Gastrocnemius medialis (tissue), 4 donors: ENCODE results near the gene VAX1. TPM values are rescaled to one million over a fixed set of nuclear protein-coding genes. Genes with fewer than 3 reads are reported as not detected.

Experiments used
- ATAC-seq, 2 donors: fragments of 150-250 bp; one replicate each; pipeline ENCODE4 v1.9.1; 2016
- DNase-seq, 2 donors: peaks; one replicate each; pipeline ENCODE4 v3.0.0-alpha.2; 2019
- H3K27ac ChIP-seq, 4 donors: fragments of 200-600 bp; sonication (generic); 1 replicate in 1 of 4; 2 replicates in 3 of 4; pipeline ENCODE4 v1.5.1; 2016 to 2018; ENCODE audit warnings: mild to moderate bottlenecking in 2 of 4, moderate library complexity in 1 of 4
- H3K27me3 ChIP-seq, 3 donors: fragments of 200-600 bp; sonication (generic) in 2 of 3; 1 replicate in 1 of 3; 2 replicates in 2 of 3; pipeline versions ENCODE4 v1.5.1 to v1.6.0; 2016 to 2019; ENCODE audit warnings: mild to moderate bottlenecking in 1 of 3, moderate library complexity in 1 of 3
- H3K36me3 ChIP-seq, 2 donors: fragments of 200-600 bp; sonication (generic) in 1 of 2; one replicate each; pipeline ENCODE4 v1.5.1; 2017 to 2018
- H3K4me1 ChIP-seq, 2 donors: fragments of 200-600 bp; sonication (generic) in 1 of 2; one replicate each; pipeline ENCODE4 v1.5.1; 2016 to 2017; ENCODE audit warnings: mild to moderate bottlenecking in 2 of 2
- H3K4me3 ChIP-seq, 4 donors: fragments of 200-600 bp; sonication (generic) in 3 of 4; 1 replicate in 1 of 4; 2 replicates in 3 of 4; pipeline ENCODE4 v1.5.1; 2016 to 2019; ENCODE audit warnings: mild to moderate bottlenecking in 2 of 4
- H3K9me3 ChIP-seq, 3 donors: fragments of 200-600 bp; sonication (generic) in 2 of 3; 1 replicate in 1 of 3; 2 replicates in 2 of 3; pipeline ENCODE4 v1.5.1; 2016 to 2019
- POLR2A ChIP-seq, 2 donors: fragments of 450-650 bp; IDR thresholded peaks; one replicate each; pipeline ENCODE4 v1.6.1; 2017; ENCODE audit warnings: antibody characterized with exemption in 2 of 2, mild to moderate bottlenecking in 2 of 2, moderate library complexity in 2 of 2
- in situ Hi-C, 4 donors: fragments of 200-750 bp; cut with MboI; loops; one replicate each; pipeline versions ENCODE4 v1.15.0 to v1.8.0; 2017; ENCODE audit warnings: low sequenced_read_pairs in 4 of 4
- intact Hi-C: fragments of 100-400 bp; cut with DNase I; formaldehyde crosslinking; loops from one replicate; pipeline ENCODE4 v1.15.1; 2023; ENCODE audit warnings: low total_unique reads
- total RNA-seq, 4 donors: library from RNA; depleted of rRNA; stranded (reverse); fragments of >200 nt; gene quantifications; one replicate each; pipeline versions ENCODE4 v1.1.0 to v1.2.3, GENCODE V29; 2016
- TF ChIP-seq, protein P1 (sequence below), 5 experiments: fragments of 450-650 bp in 3 of 5; fragments of 200-600 bp in 2 of 5; sonication (generic) in 2 of 5; IDR thresholded peaks in 4 of 5; conservative IDR thresholded peaks in 1 of 5; 1 replicate in 4 of 5; 2 replicates in 1 of 5; pipeline ENCODE4 v1.5.1; 2016 to 2019; ENCODE audit warnings: antibody characterized with exemption in 5 of 5, mild to moderate bottlenecking in 3 of 5, moderate library complexity in 3 of 5

VAX1 gene
- total RNA-seq, 4 donors from 2014 or later, result not detected

DNA sequence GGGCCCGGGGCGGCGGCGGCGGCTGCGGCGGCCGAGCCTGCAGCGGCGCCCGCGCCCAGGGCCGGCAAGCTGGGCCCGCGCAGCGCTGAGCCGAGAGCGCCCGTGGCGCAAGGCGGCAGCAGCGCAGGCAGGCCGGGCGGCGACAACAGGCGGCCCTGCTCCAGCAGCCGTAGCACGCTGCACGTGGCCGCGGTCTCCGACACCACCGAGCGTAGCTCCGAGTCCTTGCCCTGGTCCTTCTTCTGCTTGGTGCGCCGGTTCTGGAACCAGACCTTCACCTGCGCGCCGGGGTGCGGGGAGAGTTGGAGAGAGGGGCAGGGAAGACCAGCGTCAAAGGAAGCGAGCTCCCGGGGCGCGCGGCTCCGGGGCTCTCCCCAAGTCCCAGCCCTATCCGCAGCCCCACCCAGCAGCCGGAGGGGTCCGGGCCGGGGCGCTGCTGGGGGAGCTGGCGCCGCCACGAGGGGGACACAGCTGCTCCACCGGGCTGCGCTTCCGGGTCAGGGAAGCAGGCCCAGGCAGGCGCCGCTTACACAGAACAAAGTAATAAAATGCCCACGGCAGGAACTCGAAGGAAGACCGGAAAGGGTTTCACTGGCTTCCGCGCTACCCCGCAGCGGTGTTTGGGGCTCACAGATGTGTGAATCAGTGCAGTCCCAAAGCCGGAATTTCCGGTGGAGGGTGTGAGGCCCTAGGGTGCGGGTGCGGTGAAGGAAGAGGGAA, 3.6 kb downstream of the VAX1 start:
- ATAC-seq, result no peak
- Histone ChIP-seq H3K27me3 (peaks cover 79 to 95% (median 80%) of the 10 kb centered on the region in 3 donors), H3K27ac (no peak overlapping the region), H3K36me3 (no peaks in the 10 kb centered on the region), H3K4me1 (peaks cover 0 to 7% of the 10 kb centered on the region in 2 donors), H3K4me3 (no peak overlapping the region), H3K9me3 (no peaks in the 10 kb centered on the region)
- no peak for DNase-seq
- intact Hi-C loops, result no loop called here
- TF ChIP-seq POLR2A (IDR thresholded peaks at IDR 0.05), result no peak
- TF ChIP-seq, protein P1, sequence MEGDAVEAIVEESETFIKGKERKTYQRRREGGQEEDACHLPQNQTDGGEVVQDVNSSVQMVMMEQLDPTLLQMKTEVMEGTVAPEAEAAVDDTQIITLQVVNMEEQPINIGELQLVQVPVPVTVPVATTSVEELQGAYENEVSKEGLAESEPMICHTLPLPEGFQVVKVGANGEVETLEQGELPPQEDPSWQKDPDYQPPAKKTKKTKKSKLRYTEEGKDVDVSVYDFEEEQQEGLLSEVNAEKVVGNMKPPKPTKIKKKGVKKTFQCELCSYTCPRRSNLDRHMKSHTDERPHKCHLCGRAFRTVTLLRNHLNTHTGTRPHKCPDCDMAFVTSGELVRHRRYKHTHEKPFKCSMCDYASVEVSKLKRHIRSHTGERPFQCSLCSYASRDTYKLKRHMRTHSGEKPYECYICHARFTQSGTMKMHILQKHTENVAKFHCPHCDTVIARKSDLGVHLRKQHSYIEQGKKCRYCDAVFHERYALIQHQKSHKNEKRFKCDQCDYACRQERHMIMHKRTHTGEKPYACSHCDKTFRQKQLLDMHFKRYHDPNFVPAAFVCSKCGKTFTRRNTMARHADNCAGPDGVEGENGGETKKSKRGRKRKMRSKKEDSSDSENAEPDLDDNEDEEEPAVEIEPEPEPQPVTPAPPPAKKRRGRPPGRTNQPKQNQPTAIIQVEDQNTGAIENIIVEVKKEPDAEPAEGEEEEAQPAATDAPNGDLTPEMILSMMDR (IDR thresholded peaks at IDR 0.05 in 4 of 5, conservative IDR thresholded peaks at IDR 0.05 in 1 of 5), result no peak
- in situ Hi-C loops, result no loop called here

DNA sequence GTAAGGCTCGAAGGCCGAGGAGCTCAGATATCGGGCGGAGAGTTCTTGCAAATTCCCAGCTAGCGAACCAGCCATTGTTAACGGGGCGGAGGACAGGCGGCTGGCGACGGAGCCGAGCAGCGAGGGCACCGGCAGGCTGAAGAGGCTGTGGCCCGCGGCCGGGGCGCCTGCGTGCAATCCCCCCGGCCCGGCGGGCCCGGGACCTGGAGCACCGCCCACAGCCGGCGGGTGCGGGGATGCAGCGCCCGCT, 4.1 kb downstream of the VAX1 start:
- TF ChIP-seq, protein P1 (IDR thresholded peaks at IDR 0.05 in 4 of 5, conservative IDR thresholded peaks at IDR 0.05 in 1 of 5), result no peak
- TF ChIP-seq POLR2A (IDR thresholded peaks at IDR 0.05), result no peak
- DNase-seq (no peak), ATAC-seq (no peak)
- in situ Hi-C loops, result no loop called here
- Histone ChIP-seq H3K27ac (no peak overlapping the region), H3K9me3 (no peaks in the 10 kb centered on the region), H3K36me3 (no peaks in the 10 kb centered on the region), H3K4me3 (no peak overlapping the region), H3K4me1 (peaks cover 0 to 7% of the 10 kb centered on the region in 2 donors), H3K27me3 (peaks cover 75 to 91% (median 79%) of the 10 kb centered on the region in 3 donors)
- intact Hi-C loops, result no loop called here

DNA sequence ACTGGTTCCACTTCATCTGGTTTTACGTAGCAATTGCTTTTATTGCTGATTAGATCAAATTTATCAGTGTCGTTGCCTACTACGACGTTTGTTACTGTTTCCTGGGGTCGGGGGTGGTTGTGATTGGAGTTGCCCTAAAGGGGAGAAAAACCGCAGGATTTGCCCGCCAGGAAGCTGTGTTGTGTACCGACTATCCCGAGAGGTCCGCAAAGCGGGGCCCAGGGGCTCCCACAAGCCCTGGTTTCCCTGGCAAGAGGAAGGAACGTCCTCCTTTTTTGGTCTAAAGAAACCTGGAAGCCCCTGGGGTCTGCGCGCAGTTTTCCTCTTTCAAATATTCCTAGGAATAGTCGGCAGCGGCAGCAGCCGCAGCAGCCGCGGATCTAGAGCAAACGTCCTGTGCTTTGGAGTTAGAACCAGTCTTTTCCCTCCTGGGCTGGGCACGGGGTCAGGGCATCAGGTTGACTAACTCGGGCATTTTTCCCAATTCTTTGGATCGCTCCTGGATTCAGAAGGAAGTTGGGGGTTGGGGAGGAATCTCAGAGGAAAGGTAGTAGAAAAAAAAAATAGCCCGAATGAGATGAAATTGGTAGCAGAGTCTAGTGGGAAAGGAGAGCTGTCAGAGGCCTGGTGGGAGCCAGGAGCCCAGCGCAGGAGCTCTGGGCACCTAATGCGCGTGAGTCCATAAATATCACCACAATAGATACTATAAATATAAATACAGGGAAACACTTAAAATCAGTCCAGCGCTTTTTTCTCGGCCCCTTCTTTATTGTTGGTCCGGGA, 4.6 kb downstream of the VAX1 start:
- in situ Hi-C loops (no loop called here), intact Hi-C loops (no loop called here)
- Histone ChIP-seq H3K9me3 (no peaks in the 10 kb centered on the region), H3K36me3 (no peaks in the 10 kb centered on the region), H3K27ac (no peak overlapping the region), H3K4me3 (no peak overlapping the region), H3K4me1 (peaks cover 0 to 7% of the 10 kb centered on the region in 2 donors), H3K27me3 (peaks cover 76 to 85% (median 79%) of the 10 kb centered on the region in 3 donors)
- ATAC-seq (no peak), DNase-seq (no peak)
- TF ChIP-seq, protein P1 (IDR thresholded peaks at IDR 0.05 in 4 of 5, conservative IDR thresholded peaks at IDR 0.05 in 1 of 5), result no peak
- no peak for TF ChIP-seq POLR2A (IDR thresholded peaks at IDR 0.05)

DNA sequence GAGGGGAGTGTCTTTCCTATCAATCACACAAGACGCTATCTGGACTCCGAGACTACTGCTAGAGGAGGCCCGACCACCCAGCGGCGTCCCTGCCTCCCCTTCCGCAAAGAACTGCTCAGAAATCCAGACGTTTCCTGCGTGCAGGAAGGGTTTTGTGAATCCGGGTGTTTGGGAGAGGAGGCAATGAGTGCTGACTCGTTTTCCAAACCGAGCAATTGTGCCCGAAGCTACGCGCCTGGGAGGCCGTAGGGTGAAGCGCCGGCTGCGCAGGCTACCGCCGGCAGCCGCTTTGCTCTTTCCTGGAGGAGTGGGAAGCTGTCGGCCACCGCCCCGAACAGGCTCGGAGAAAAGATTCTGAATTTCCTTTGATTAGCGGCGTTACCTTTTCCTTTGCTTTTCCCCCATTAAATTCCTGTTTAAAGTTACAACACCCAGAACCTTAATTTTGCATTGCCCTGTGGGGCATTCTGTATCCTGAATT, 5.3 kb downstream of the VAX1 start:
- Histone ChIP-seq H3K9me3 (no peaks in the 10 kb centered on the region), H3K27me3 (peaks cover 70 to 79% (median 77%) of the 10 kb centered on the region in 3 donors), H3K4me3 (peak overlapping the region in 1 of 4 donors; percentile 17), H3K4me1 (peaks cover 0 to 7% of the 10 kb centered on the region in 2 donors), H3K27ac (no peak overlapping the region), H3K36me3 (no peaks in the 10 kb centered on the region)
- ATAC-seq (no peak), DNase-seq (no peak)
- TF ChIP-seq POLR2A (IDR thresholded peaks at IDR 0.05), result no peak
- TF ChIP-seq, protein P1 (IDR thresholded peaks at IDR 0.05 in 4 of 5, conservative IDR thresholded peaks at IDR 0.05 in 1 of 5), result no peak
- in situ Hi-C loops (no loop called here), intact Hi-C loops (no loop called here)
